Endothelial cell of umbilical vein (primary cell): ENCODE data around the gene NKAIN4. TPM values are rescaled to one million over a fixed set of nuclear protein-coding genes. Genes with fewer than 3 reads are reported as not detected.

Experiments
- BruUV-seq: library from RNA; stranded (reverse); fragments of 400-500 nt; replicated peaks from 2 replicates; lab custom pipeline; 2021; lab: Mats Ljungman, UMichigan
- CTCF ChIA-PET: fragments of 300-600, 350-600 bp; sonication (Branson Sonifier 250); formaldehyde crosslinking; loops from one replicate; lab custom pipeline; 2021; ENCODE audit warnings: antibody characterized with exemption, inconsistent platforms; lab: Charles Lee
- POLR2A ChIA-PET: fragments of 300-600, 350-600 bp; sonication (Branson Sonifier 250); formaldehyde crosslinking; loops from one replicate; lab custom pipeline; 2021; ENCODE audit warnings: antibody characterized with exemption, inconsistent platforms; lab: Charles Lee
- DNase-seq: peaks from one replicate; pipeline ENCODE4 v3.0.0-alpha.2; 2011; ENCODE audit warnings: low read depth, low spot score
- FAIRE-seq: peaks from 2 replicates; lab custom pipeline; 2011; peaks lifted over from hg19 to GRCh38; lab: Jason Lieb, UNC
- H2AFZ ChIP-seq: 2 replicates; pipeline ENCODE4 v1.6.0; 2012; ENCODE audit warnings: low read depth, low read length, control low read depth, inconsistent platforms
- H3K27ac ChIP-seq: 2 replicates; pipeline ENCODE4 v1.5.1; 2011; ENCODE audit warnings: low read depth, mild to moderate bottlenecking, control low read depth, low read length, moderate library complexity; ENCODE audit not compliant: insufficient read depth
- H3K27me3 ChIP-seq, 2 experiments: 2 replicates each; pipeline versions ENCODE4 v1.6.0 to v1.6.1; 2011; ENCODE audit warnings: low read length in 2 of 2, mixed read lengths in 1 of 2; ENCODE audit not compliant: control insufficient read depth in 2 of 2, insufficient read depth in 2 of 2
- H3K36me3 ChIP-seq, 2 experiments: 2 replicates in 1 of 2; 3 replicates in 1 of 2; pipeline ENCODE4 v1.5.1; 2011; ENCODE audit warnings: low read length in 2 of 2, mild to moderate bottlenecking in 1 of 2, moderate library complexity in 1 of 2; ENCODE audit not compliant: control insufficient read depth in 2 of 2, insufficient read depth in 2 of 2; ENCODE audit errors: extremely low read depth in 1 of 2
- H3K4me1 ChIP-seq: 3 replicates; pipeline ENCODE4 v1.5.1; 2011; ENCODE audit warnings: mild to moderate bottlenecking, low read length; ENCODE audit not compliant: control insufficient read depth, insufficient read depth; ENCODE audit errors: extremely low read depth
- H3K4me2 ChIP-seq: 2 replicates; pipeline ENCODE4 v1.6.1; 2011; ENCODE audit warnings: low read length, control low read depth, mixed read lengths; ENCODE audit not compliant: insufficient read depth
- H3K4me3 ChIP-seq, 3 experiments: fragments of 200-600 bp in 1 of 3; sonication (generic), shearing (Covaris generic) in 1 of 3; replicated peaks in 1 of 3; 2 replicates each; pipeline ENCODE4 v1.5.1; 2011 to 2016; ENCODE audit warnings: control low read depth in 3 of 3, low read length in 3 of 3, mild to moderate bottlenecking in 2 of 3, inconsistent platforms in 1 of 3, low read depth in 1 of 3, moderate library complexity in 1 of 3; ENCODE audit not compliant: insufficient read depth in 1 of 3
- H3K79me2 ChIP-seq: 2 replicates; pipeline ENCODE4 v1.6.0; 2012; ENCODE audit warnings: low read length, inconsistent platforms; ENCODE audit not compliant: control insufficient read depth, insufficient read depth
- H3K9ac ChIP-seq: replicated peaks from 2 replicates; pipeline ENCODE3; 2011; ENCODE audit warnings: low read length, control low read depth; ENCODE audit not compliant: insufficient read depth; ENCODE audit errors: extremely low read depth
- H3K9me1 ChIP-seq: replicated peaks from 3 replicates; pipeline ENCODE4 v1.6.0; 2011; ENCODE audit warnings: mild to moderate bottlenecking, low read length; ENCODE audit not compliant: control insufficient read depth, insufficient read depth; ENCODE audit errors: extremely low read depth
- H3K9me3 ChIP-seq: replicated peaks from 2 replicates; pipeline ENCODE4 v1.5.1; 2012; ENCODE audit warnings: low read length, inconsistent platforms; ENCODE audit not compliant: control insufficient read depth, insufficient read depth
- H4K20me1 ChIP-seq: replicated peaks from 2 replicates; pipeline ENCODE3; 2011; ENCODE audit warnings: mild to moderate bottlenecking, low read length; ENCODE audit not compliant: control insufficient read depth, insufficient read depth; ENCODE audit errors: extremely low read depth
- CTCF ChIP-seq, 2 donors: IDR thresholded peaks; 1 replicate in 1 of 2; 2 replicates in 1 of 2; pipeline ENCODE4 v1.5.1; 2011; ENCODE audit warnings: low read length in 2 of 2, mild to moderate bottlenecking in 2 of 2, moderate library complexity in 2 of 2, control low read depth in 1 of 2, inconsistent platforms in 1 of 2, low read depth in 1 of 2; ENCODE audit not compliant: insufficient read depth in 1 of 2; ENCODE audit errors: extremely low read depth in 1 of 2
- EZH2 ChIP-seq: IDR thresholded peaks from 2 replicates; pipeline ENCODE4 v1.6.1; 2012; ENCODE audit warnings: borderline replicate concordance, low read depth, mild to moderate bottlenecking, moderate library complexity, low read length, inconsistent platforms; ENCODE audit not compliant: severe bottlenecking
- GATA2 ChIP-seq: IDR thresholded peaks from 2 replicates; pipeline ENCODE4 v1.7.0; 2011; ENCODE audit warnings: low read depth, mild to moderate bottlenecking, moderate library complexity, mixed read lengths, low read length; ENCODE audit not compliant: insufficient read length, insufficient read depth
- JUN ChIP-seq: IDR thresholded peaks from 2 replicates; pipeline ENCODE4 v1.6.1; 2011; ENCODE audit warnings: borderline replicate concordance, low read depth; ENCODE audit not compliant: insufficient read length, insufficient read depth
- MAX ChIP-seq: IDR thresholded peaks from 2 replicates; pipeline ENCODE4 v1.6.1; 2011; ENCODE audit not compliant: insufficient read depth, insufficient read length
- MYC ChIP-seq: IDR thresholded peaks from one replicate; pipeline ENCODE4 v1.6.1; 2011; ENCODE audit warnings: mild to moderate bottlenecking, low read depth, low read length
- POLR2A ChIP-seq: IDR thresholded peaks from 2 replicates; pipeline ENCODE4 v1.6.1; 2012; ENCODE audit warnings: low read depth, mild to moderate bottlenecking, control low read depth, low read length
- POLR2AphosphoS5 ChIP-seq: IDR thresholded peaks from 2 replicates; pipeline ENCODE4 v1.6.1; 2012; ENCODE audit warnings: low read depth, mild to moderate bottlenecking, control low read depth, low read length, moderate library complexity; ENCODE audit not compliant: insufficient read depth
- dilution Hi-C: fragments of 300-500 bp; cut with MboI; formaldehyde crosslinking; loops from one replicate; pipeline ENCODE4 v1.15.0; 2019; ENCODE audit warnings: low sequenced_read_pairs; ENCODE audit not compliant: extremely low pct_ligation_motif_present
- intact Hi-C: fragments of 100-400 bp; cut with micrococcal nuclease; formaldehyde crosslinking; loops from one replicate; pipeline ENCODE4 v1.10.0; 2022
- polyA plus RNA-seq, 4 experiments: library from polyadenylated mRNA; depleted of rRNA in 3 of 4; stranded (reverse) in 3 of 4; unstranded in 1 of 4; fragments of >200 nt; gene quantifications; 2 replicates each; pipeline versions ENCODE4 v1.2.1 to v1.2.3, GENCODE V29; 2011 to 2012; ENCODE audit warnings: missing spikeins in 1 of 4
- total RNA-seq: library from RNA; stranded (reverse); gene quantifications from 2 replicates; pipeline ENCODE4 v1.2.3, GENCODE V29; 2021

NKAIN4 gene
- total and polyA plus RNA-seq, 2 donors (not counting 3 experiments of a cell fraction or from before 2014, with no cell fraction given), result 0.04 TPM; not detected in 1

- no peak overlapping the region for H3K4me3 ChIP-seq
- no peaks in the 10 kb centered on the region for H3K4me1 ChIP-seq
- H3K27me3 ChIP-seq, result no peaks in the 10 kb centered on the region
- H3K4me2 ChIP-seq, result no peak overlapping the region
- no peak overlapping the region for H2AFZ ChIP-seq
- dilution Hi-C loops (no loop called here), intact Hi-C loops (no loop called here)
- H3K27ac ChIP-seq, result no peak overlapping the region
- no peaks in the 10 kb centered on the region for H4K20me1 ChIP-seq
- no TSS peak for BruUV-seq
- DNase-seq (no peak), FAIRE-seq (no peak)
- H3K36me3 ChIP-seq, result no peaks in the 10 kb centered on the region
- ChIA-PET CTCF (interaction anchor here (1.2 kb wide), 1 partner anchor 20 kb away, joined by 5 read pairs; no protein-coding TSS in a partner anchor), POLR2A (no interaction called here)
- H3K9me3 ChIP-seq, result no peaks in the 10 kb centered on the region
- H3K9me1 ChIP-seq, result no peaks in the 10 kb centered on the region
- no peak overlapping the region for H3K9ac ChIP-seq
- H3K79me2 ChIP-seq, result no peaks in the 10 kb centered on the region
- no peak for TF ChIP-seq JUN
- no peak for TF ChIP-seq CTCF (IDR thresholded peaks at IDR 0.05; ENCODE audit: extremely low read depth in 1 of 2, insufficient read depth in 1 of 2, low read depth in 1 of 2, low read length in 2 of 2)
- no peak for TF ChIP-seq POLR2A
- TF ChIP-seq POLR2AphosphoS5, result no peak
- no peak for TF ChIP-seq GATA2
- TF ChIP-seq MAX, result no peak
- TF ChIP-seq MYC, result no peak
- no peak for TF ChIP-seq EZH2
Observed at GRCh38 chr20:63244468-63244867, 9.8 kb downstream of the NKAIN4 start.
